Stimulated activated CD8-positive, alpha-beta memory T cell treated with anti-CD3 and anti-CD28 coated beads, Interleukin-15, amount 100 ng/mL, for 24 hours (primary cell): ENCODE results near the gene GPM6B.

Experiments used
- DNase-seq: peaks from one replicate; pipeline ENCODE4 v3.0.0-alpha.2; 2020; ENCODE audit warnings: low read depth

The GPM6B gene

GRCh38 chrX:13824746-13825145 lies 7.9 kb upstream of the GPM6B start:
- no peak for DNase-seq

- no peak for DNase-seq
Observed at GRCh38 chrX:13821738-13822137, 4.8 kb upstream of the GPM6B start.

GRCh38 chrX:13816176-13816575 lies 717 bp downstream of the GPM6B start:
- no peak for DNase-seq

GRCh38 chrX:13815664-13816063 lies 1.2 kb downstream of the GPM6B start:
- DNase-seq: no peak

GRCh38 chrX:13808865-13809264 lies 8.0 kb downstream of the GPM6B start:
- no peak for DNase-seq

GRCh38 chrX:13808293-13808692 lies 8.6 kb downstream of the GPM6B start:
- DNase-seq: no peak

GRCh38 chrX:13805241-13805640 lies 11.7 kb downstream of the GPM6B start:
- no peak for DNase-seq

GRCh38 chrX:13803116-13803515 lies 13.8 kb downstream of the GPM6B start:
- no peak for DNase-seq

GRCh38 chrX:13798184-13798583 lies 18.7 kb downstream of the GPM6B start:
- DNase-seq: no peak

- no peak for DNase-seq
Observed at GRCh38 chrX:13797512-13797911, 19.4 kb downstream of the GPM6B start.

GRCh38 chrX:13794417-13794816 lies 22.5 kb downstream of the GPM6B start:
- no peak for DNase-seq

GRCh38 chrX:13793897-13794296 lies 23.0 kb downstream of the GPM6B start:
- DNase-seq: no peak

GRCh38 chrX:13791559-13791958 lies 25.3 kb downstream of the GPM6B start:
- no peak for DNase-seq

GRCh38 chrX:13791145-13791544 lies 25.7 kb downstream of the GPM6B start:
- no peak for DNase-seq

- DNase-seq: no peak
Observed at GRCh38 chrX:13790206-13791131, 26.4 kb downstream of the GPM6B start.

GRCh38 chrX:13786048-13786447 lies 30.8 kb downstream of the GPM6B start:
- DNase-seq: no peak

GRCh38 chrX:13780868-13781427 lies 35.9 kb downstream of the GPM6B start:
- DNase-seq: no peak

GRCh38 chrX:13778916-13779315 lies 38.0 kb downstream of the GPM6B start:
- no peak for DNase-seq

GRCh38 chrX:13776387-13776786 lies 40.5 kb downstream of the GPM6B start:
- no peak for DNase-seq

GRCh38 chrX:13775837-13776236 lies 41.1 kb downstream of the GPM6B start:
- DNase-seq: no peak

- no peak for DNase-seq
Observed at GRCh38 chrX:13774696-13775095, 42.2 kb downstream of the GPM6B start.

GRCh38 chrX:13770013-13770535 lies 46.8 kb downstream of the GPM6B start:
- no peak for DNase-seq

- DNase-seq: no peak
Observed at GRCh38 chrX:13768939-13769338, 48.0 kb downstream of the GPM6B start.
